Endothelial cell of coronary artery (primary cell): Measurements from ENCODE around the gene DMRTA2. TPM values are rescaled to one million over a fixed set of nuclear protein-coding genes. Genes with fewer than 3 reads are reported as not detected.

ENCODE experiments used
- total RNA-seq: library from RNA; depleted of rRNA; stranded (reverse); fragments of >200 nt; gene quantifications from 2 replicates; pipeline ENCODE4 v1.2.3, GENCODE V29; 2014

The DMRTA2 gene
- total RNA-seq = not detected in 2 replicates

GRCh38 chr1:50422946-50423669, at the start of gene DMRTA2:
Gene DMRTA2, minus strand, starts transcription at chr1:50423443. Its CDS starts 1,907 bp downstream, at chr1:50421536.

